Right lobe of liver (tissue), 4 donors: Measurements from ENCODE around the gene CACNA1S.

ENCODE experiments used
- CTCF ChIP-seq, 4 donors: fragments of 200-600 bp in 3 of 4; fragments of 450-650 bp in 1 of 4; IDR thresholded peaks; one replicate each; pipeline versions ENCODE4 v1.5.1 to v1.8.0; 2016 to 2022; ENCODE audit warnings: antibody characterized with exemption in 4 of 4, mild to moderate bottlenecking in 2 of 4
- POLR2A ChIP-seq: fragments of 450-650 bp; IDR thresholded peaks from one replicate; pipeline ENCODE4 v1.6.1; 2017; ENCODE audit warnings: antibody characterized with exemption, mild to moderate bottlenecking
- donor health status: DM: no; HTN: no; CAD: no.
- donor health status: DM: no; HTN: no; CAD: no.
- donor health status: DM: no; HTN: yes; CAD: no.

- TF ChIP-seq CTCF (IDR thresholded peaks at IDR 0.05) (no peak), POLR2A (no peak)
Observed at GRCh38 chr1:201001962-201002361, 110.3 kb downstream of the CACNA1S start.
